SK-N-SH (cell line): ENCODE measurements around the gene ANKK1. TPM values are rescaled to one million over a fixed set of nuclear protein-coding genes. Genes with fewer than 3 reads are reported as not detected.

Source experiments
- CTCF ChIA-PET: fragments of 300-600, 350-600 bp; formaldehyde crosslinking; extraction: SDS; loops from one replicate; lab custom pipeline; 2021; lab: Yijun Ruan, JAX
- POLR2A ChIA-PET: fragments of 350-600 bp; sonication (Branson Sonifier 250); formaldehyde crosslinking; extraction: SDS; loops from one replicate; lab custom pipeline; 2020; ENCODE audit warnings: antibody characterized with exemption, inconsistent platforms; lab: Yijun Ruan, JAX
- DNase-seq: peaks from one replicate; pipeline ENCODE4 v3.0.0; 2012
- H2AFZ ChIP-seq: fragments of 200-600 bp; sonication (generic); 2 replicates; pipeline ENCODE4 v1.8.1; 2016; ENCODE audit warnings: antibody characterized with exemption, mild to moderate bottlenecking, low read depth
- H3F3A ChIP-seq: fragments of 200-600 bp; sonication (generic); replicated peaks from 2 replicates; pipeline ENCODE3; 2016; ENCODE audit warnings: antibody characterized with exemption, mild to moderate bottlenecking; ENCODE audit not compliant: insufficient read depth
- H3K27ac ChIP-seq, 2 experiments: fragments of 200-500 bp in 1 of 2; fragments of 200-600 bp in 1 of 2; sonication (Bioruptor generic) in 1 of 2; sonication (generic), shearing (Covaris generic) in 1 of 2; 2 replicates each; pipeline versions ENCODE4 v1.5.1 to v1.6.1; 2014 to 2016; ENCODE audit warnings: low read depth in 2 of 2, inconsistent platforms in 1 of 2, low read length in 1 of 2, mild to moderate bottlenecking in 1 of 2, mixed read lengths in 1 of 2
- H3K27me3 ChIP-seq: fragments of 200-600 bp; sonication (generic), shearing (Covaris generic); 2 replicates; pipeline ENCODE4 v1.6.1; 2016; ENCODE audit warnings: mixed run types; ENCODE audit not compliant: insufficient read depth
- H3K36me3 ChIP-seq, 2 experiments: fragments of 200-500 bp in 1 of 2; fragments of 200-600 bp in 1 of 2; sonication (Bioruptor generic) in 1 of 2; sonication (generic) in 1 of 2; replicated peaks in 1 of 2; 2 replicates each; pipeline versions ENCODE3 to v1.5.1; 2014 to 2016; ENCODE audit warnings: low read length in 1 of 2, mild to moderate bottlenecking in 1 of 2; ENCODE audit not compliant: insufficient read depth in 2 of 2, control insufficient read depth in 1 of 2
- H3K4me1 ChIP-seq, 2 experiments: fragments of 200-500 bp in 1 of 2; fragments of 200-600 bp in 1 of 2; sonication (Bioruptor generic) in 1 of 2; sonication (generic), shearing (Covaris generic) in 1 of 2; 2 replicates each; pipeline versions ENCODE4 v1.5.1 to v1.6.1; 2014 to 2016; ENCODE audit warnings: low read depth in 1 of 2, low read length in 1 of 2, mixed run types in 1 of 2; ENCODE audit not compliant: insufficient read depth in 2 of 2, control insufficient read depth in 1 of 2
- H3K4me2 ChIP-seq: fragments of 200-600 bp; sonication (generic), shearing (Covaris generic); 2 replicates; pipeline ENCODE4 v1.6.1; 2017; ENCODE audit warnings: mixed run types
- H3K4me3 ChIP-seq, 2 experiments: fragments of 200-500 bp in 1 of 2; fragments of 200-600 bp in 1 of 2; sonication (Bioruptor generic) in 1 of 2; sonication (generic), shearing (Covaris generic) in 1 of 2; 2 replicates each; pipeline versions ENCODE4 v1.5.1 to v1.8.1; 2014 to 2016; ENCODE audit warnings: low read depth in 2 of 2, inconsistent platforms in 1 of 2, low read length in 1 of 2, mild to moderate bottlenecking in 1 of 2, mixed read lengths in 1 of 2, moderate library complexity in 1 of 2
- H3K79me2 ChIP-seq: fragments of 200-600 bp; sonication (generic); 2 replicates; pipeline ENCODE4 v1.8.1; 2017; ENCODE audit warnings: mild to moderate bottlenecking; ENCODE audit not compliant: insufficient read depth
- H3K9ac ChIP-seq: fragments of 200-600 bp; sonication (generic); 2 replicates; pipeline ENCODE4 v1.6.1; 2017; ENCODE audit warnings: mixed run types
- H3K9me2 ChIP-seq: fragments of 200-600 bp; sonication (generic); 2 replicates; pipeline ENCODE4 v1.6.1; 2017; ENCODE audit warnings: mixed run types
- H3K9me3 ChIP-seq: fragments of 200-600 bp; sonication (generic); 2 replicates; pipeline ENCODE4 v1.6.1; 2017; ENCODE audit warnings: mixed run types, mild to moderate bottlenecking, moderate library complexity
- H4K20me1 ChIP-seq: fragments of 200-600 bp; sonication (generic); 2 replicates; pipeline ENCODE4 v1.6.1; 2017; ENCODE audit warnings: mild to moderate bottlenecking, mixed run types; ENCODE audit not compliant: insufficient read depth
- EP300 ChIP-seq, 2 experiments: IDR thresholded peaks; 2 replicates each; pipeline versions ENCODE4 v1.4.0 to v1.6.1; 2012; ENCODE audit warnings: borderline replicate concordance in 1 of 2, low read depth in 1 of 2, low read length in 1 of 2
- MEF2A ChIP-seq: IDR thresholded peaks from 2 replicates; pipeline ENCODE4 v1.4.0; 2012; ENCODE audit warnings: low read depth, borderline replicate concordance
- MXI1 ChIP-seq: IDR thresholded peaks from 2 replicates; pipeline ENCODE4 v1.6.1; 2012; ENCODE audit warnings: mild to moderate bottlenecking, low read depth, low read length, improper control_type of control experiment
- POLR2AphosphoS5 ChIP-seq: IDR thresholded peaks from 2 replicates; pipeline ENCODE4 v1.6.1; 2012; ENCODE audit warnings: low read depth, low read length
- RCOR1 ChIP-seq: fragments of 150-350 bp; IDR thresholded peaks from 2 replicates; pipeline ENCODE4 v1.6.1; 2017; ENCODE audit warnings: antibody characterized with exemption, low read length
- TEAD4 ChIP-seq: IDR thresholded peaks from 2 replicates; pipeline ENCODE4 v1.4.0; 2012; ENCODE audit warnings: mild to moderate bottlenecking, borderline replicate concordance; ENCODE audit not compliant: insufficient read depth
- YY1 ChIP-seq: IDR thresholded peaks from 2 replicates; pipeline ENCODE4 v1.4.0; 2012; ENCODE audit warnings: low read depth, mild to moderate bottlenecking
- WGBS: methylation state at CpG from one replicate; pipeline ENCODE4 v1.1.6; 2017; ENCODE audit warnings: low lambda C conversion rate; 5-methylcytosine and 5-hydroxymethylcytosine counted together
- polyA plus RNA-seq, 3 experiments: library from polyadenylated mRNA; depleted of rRNA; stranded (reverse); fragments of >200 nt; gene quantifications; 2 replicates each; pipeline ENCODE4 v1.2.3, GENCODE V29; 2012
- TF ChIP-seq, protein P1 (sequence below): fragments of 150-350 bp; IDR thresholded peaks from 2 replicates; pipeline ENCODE4 v1.6.1; 2016; ENCODE audit warnings: mild to moderate bottlenecking, low read depth, low read length
- TF ChIP-seq, protein P2 (sequence below): IDR thresholded peaks from 2 replicates; pipeline ENCODE4 v1.4.0; 2012; ENCODE audit warnings: low read depth
- TF ChIP-seq, protein P3 (sequence below): IDR thresholded peaks from 2 replicates; pipeline ENCODE4; 2012
- TF ChIP-seq, protein P4 (sequence below): IDR thresholded peaks from 2 replicates; pipeline ENCODE4 v1.6.1; 2012; ENCODE audit warnings: mild to moderate bottlenecking, low read depth, low read length, moderate library complexity
- TF ChIP-seq, protein P5 (sequence below): IDR thresholded peaks from 2 replicates; pipeline ENCODE4 v1.4.0; 2012; ENCODE audit warnings: low read depth, borderline replicate concordance
- TF ChIP-seq, protein P6 (sequence below): fragments of 200-600 bp; sonication (generic); IDR thresholded peaks from 2 replicates; pipeline ENCODE4 v1.6.1; 2017; ENCODE audit warnings: antibody characterized with exemption, mild to moderate bottlenecking, moderate library complexity
- TF ChIP-seq, protein P7 (sequence below): IDR thresholded peaks from 2 replicates; pipeline ENCODE4 v1.4.0; 2012; ENCODE audit warnings: low read depth, borderline replicate concordance

The ANKK1 gene
- polyA plus RNA-seq, 1 of the 3 experiments (the other 2 are of a cell fraction) = 0.05 TPM

DNA sequence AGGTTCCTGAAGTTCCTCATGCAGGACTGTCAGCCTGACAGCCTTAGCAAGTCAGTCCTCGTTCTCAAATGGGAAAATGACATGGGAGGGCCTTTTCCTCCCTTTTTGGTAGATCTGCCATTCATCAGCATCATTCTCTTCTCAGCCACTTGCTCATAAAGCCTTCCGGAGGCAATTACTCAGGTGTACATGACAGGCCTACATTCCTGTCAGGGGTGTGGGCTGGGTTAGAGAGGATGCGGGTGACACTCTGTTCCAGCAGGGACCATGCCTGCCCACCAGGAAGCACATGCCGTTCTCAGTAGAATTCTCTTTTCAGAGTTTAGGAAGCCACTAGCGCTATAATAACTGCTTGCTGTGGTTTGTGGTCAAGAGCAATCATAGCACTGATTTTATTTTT, 24.2 kb upstream of the ANKK1 start:
- Histone ChIP-seq H4K20me1 (no peaks in the 10 kb centered on the region), H3K4me3 (no peak overlapping the region), H3K9ac (no peak overlapping the region), H3K27ac (no peak overlapping the region), H3K9me3 (no peaks in the 10 kb centered on the region), H2AFZ (no peak overlapping the region), H3K4me1 (no peaks in the 10 kb centered on the region), H3K4me2 (no peak overlapping the region), H3K79me2 (no peaks in the 10 kb centered on the region), H3F3A (no peaks in the 10 kb centered on the region), H3K9me2 (no peaks in the 10 kb centered on the region), H3K27me3 (no peaks in the 10 kb centered on the region), H3K36me3 (peaks cover 0 to 63% of the 10 kb centered on the region in 2 experiments)
- no peak for DNase-seq
- 93% methylated on average over 5 of the region's 5 CpGs for WGBS
- ChIA-PET CTCF (no interaction called here), POLR2A (no interaction called here)
- no peak for TF ChIP-seq YY1
- no peak for TF ChIP-seq TEAD4
- TF ChIP-seq, protein P1, sequence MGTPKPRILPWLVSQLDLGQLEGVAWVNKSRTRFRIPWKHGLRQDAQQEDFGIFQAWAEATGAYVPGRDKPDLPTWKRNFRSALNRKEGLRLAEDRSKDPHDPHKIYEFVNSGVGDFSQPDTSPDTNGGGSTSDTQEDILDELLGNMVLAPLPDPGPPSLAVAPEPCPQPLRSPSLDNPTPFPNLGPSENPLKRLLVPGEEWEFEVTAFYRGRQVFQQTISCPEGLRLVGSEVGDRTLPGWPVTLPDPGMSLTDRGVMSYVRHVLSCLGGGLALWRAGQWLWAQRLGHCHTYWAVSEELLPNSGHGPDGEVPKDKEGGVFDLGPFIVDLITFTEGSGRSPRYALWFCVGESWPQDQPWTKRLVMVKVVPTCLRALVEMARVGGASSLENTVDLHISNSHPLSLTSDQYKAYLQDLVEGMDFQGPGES = no peak
- TF ChIP-seq MXI1 = no peak
- no peak for TF ChIP-seq RCOR1
- TF ChIP-seq, protein P2, sequence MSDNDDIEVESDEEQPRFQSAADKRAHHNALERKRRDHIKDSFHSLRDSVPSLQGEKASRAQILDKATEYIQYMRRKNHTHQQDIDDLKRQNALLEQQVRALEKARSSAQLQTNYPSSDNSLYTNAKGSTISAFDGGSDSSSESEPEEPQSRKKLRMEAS = no peak

DNA sequence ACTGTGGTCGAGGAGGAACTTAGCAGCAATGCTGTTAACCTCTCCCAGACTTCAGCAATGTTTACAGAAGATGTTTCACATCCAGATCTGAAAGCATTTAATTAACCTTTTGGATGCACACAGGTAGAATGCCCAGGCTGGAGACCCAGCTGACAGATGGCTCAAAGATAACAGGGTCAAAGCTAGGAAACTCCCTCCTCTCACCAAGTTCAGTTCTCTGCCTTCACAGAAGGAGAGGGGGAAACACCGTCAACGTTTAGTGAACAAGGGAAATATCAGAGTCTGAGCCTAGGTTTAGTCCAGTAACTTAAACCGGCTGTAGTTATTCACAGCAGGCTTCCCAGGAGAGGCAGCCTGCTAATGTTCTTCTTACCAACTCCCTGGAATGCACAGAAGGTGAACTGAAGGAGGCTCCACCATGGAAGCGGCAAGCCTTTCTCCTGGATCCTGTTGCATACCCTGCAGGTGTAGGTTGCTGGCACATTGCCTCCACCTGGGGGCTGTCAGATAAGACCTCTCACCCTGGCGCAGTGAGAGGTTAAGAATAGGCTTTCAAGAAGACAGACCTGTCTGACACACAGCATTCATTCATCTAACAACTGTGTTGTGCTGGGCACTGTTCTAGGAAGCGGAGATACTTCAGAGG, 23.5 kb upstream of the ANKK1 start:
- H3K4me2 ChIP-seq = no peak overlapping the region
- H3K27ac ChIP-seq = no peak overlapping the region
- H3K4me1 ChIP-seq = no peaks in the 10 kb centered on the region
- H3F3A ChIP-seq = no peaks in the 10 kb centered on the region
- WGBS = 77% methylated on average over 6 of the region's 7 CpGs
- H3K79me2 ChIP-seq = no peaks in the 10 kb centered on the region
- CTCF ChIA-PET = no interaction called here
- H3K4me3 ChIP-seq = no peak overlapping the region
- H3K9me2 ChIP-seq = no peaks in the 10 kb centered on the region
- H3K9ac ChIP-seq = no peak overlapping the region
- peaks cover 0 to 60% of the 10 kb centered on the region in 2 experiments for H3K36me3 ChIP-seq
- no peak overlapping the region for H2AFZ ChIP-seq
- TF ChIP-seq, protein P3, sequence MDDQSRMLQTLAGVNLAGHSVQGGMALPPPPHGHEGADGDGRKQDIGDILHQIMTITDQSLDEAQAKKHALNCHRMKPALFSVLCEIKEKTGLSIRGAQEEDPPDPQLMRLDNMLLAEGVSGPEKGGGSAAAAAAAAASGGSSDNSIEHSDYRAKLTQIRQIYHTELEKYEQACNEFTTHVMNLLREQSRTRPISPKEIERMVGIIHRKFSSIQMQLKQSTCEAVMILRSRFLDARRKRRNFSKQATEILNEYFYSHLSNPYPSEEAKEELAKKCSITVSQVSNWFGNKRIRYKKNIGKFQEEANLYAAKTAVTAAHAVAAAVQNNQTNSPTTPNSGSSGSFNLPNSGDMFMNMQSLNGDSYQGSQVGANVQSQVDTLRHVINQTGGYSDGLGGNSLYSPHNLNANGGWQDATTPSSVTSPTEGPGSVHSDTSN = no peak
- TF ChIP-seq TEAD4 (no peak), EP300 (IDR thresholded peaks at IDR 0.05; ENCODE audit: borderline replicate concordance in 1 of 2, low read depth in 1 of 2, low read length in 1 of 2) (no peak), MEF2A (no peak), POLR2AphosphoS5 (no peak)
- TF ChIP-seq, protein P4, sequence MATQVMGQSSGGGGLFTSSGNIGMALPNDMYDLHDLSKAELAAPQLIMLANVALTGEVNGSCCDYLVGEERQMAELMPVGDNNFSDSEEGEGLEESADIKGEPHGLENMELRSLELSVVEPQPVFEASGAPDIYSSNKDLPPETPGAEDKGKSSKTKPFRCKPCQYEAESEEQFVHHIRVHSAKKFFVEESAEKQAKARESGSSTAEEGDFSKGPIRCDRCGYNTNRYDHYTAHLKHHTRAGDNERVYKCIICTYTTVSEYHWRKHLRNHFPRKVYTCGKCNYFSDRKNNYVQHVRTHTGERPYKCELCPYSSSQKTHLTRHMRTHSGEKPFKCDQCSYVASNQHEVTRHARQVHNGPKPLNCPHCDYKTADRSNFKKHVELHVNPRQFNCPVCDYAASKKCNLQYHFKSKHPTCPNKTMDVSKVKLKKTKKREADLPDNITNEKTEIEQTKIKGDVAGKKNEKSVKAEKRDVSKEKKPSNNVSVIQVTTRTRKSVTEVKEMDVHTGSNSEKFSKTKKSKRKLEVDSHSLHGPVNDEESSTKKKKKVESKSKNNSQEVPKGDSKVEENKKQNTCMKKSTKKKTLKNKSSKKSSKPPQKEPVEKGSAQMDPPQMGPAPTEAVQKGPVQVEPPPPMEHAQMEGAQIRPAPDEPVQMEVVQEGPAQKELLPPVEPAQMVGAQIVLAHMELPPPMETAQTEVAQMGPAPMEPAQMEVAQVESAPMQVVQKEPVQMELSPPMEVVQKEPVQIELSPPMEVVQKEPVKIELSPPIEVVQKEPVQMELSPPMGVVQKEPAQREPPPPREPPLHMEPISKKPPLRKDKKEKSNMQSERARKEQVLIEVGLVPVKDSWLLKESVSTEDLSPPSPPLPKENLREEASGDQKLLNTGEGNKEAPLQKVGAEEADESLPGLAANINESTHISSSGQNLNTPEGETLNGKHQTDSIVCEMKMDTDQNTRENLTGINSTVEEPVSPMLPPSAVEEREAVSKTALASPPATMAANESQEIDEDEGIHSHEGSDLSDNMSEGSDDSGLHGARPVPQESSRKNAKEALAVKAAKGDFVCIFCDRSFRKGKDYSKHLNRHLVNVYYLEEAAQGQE = no peak
- TF ChIP-seq, protein P5, sequence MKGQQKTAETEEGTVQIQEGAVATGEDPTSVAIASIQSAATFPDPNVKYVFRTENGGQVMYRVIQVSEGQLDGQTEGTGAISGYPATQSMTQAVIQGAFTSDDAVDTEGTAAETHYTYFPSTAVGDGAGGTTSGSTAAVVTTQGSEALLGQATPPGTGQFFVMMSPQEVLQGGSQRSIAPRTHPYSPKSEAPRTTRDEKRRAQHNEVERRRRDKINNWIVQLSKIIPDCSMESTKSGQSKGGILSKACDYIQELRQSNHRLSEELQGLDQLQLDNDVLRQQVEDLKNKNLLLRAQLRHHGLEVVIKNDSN = no peak
- TF ChIP-seq, protein P2 = no peak
- TF ChIP-seq, protein P6, sequence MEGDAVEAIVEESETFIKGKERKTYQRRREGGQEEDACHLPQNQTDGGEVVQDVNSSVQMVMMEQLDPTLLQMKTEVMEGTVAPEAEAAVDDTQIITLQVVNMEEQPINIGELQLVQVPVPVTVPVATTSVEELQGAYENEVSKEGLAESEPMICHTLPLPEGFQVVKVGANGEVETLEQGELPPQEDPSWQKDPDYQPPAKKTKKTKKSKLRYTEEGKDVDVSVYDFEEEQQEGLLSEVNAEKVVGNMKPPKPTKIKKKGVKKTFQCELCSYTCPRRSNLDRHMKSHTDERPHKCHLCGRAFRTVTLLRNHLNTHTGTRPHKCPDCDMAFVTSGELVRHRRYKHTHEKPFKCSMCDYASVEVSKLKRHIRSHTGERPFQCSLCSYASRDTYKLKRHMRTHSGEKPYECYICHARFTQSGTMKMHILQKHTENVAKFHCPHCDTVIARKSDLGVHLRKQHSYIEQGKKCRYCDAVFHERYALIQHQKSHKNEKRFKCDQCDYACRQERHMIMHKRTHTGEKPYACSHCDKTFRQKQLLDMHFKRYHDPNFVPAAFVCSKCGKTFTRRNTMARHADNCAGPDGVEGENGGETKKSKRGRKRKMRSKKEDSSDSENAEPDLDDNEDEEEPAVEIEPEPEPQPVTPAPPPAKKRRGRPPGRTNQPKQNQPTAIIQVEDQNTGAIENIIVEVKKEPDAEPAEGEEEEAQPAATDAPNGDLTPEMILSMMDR = no peak
- TF ChIP-seq, protein P7, sequence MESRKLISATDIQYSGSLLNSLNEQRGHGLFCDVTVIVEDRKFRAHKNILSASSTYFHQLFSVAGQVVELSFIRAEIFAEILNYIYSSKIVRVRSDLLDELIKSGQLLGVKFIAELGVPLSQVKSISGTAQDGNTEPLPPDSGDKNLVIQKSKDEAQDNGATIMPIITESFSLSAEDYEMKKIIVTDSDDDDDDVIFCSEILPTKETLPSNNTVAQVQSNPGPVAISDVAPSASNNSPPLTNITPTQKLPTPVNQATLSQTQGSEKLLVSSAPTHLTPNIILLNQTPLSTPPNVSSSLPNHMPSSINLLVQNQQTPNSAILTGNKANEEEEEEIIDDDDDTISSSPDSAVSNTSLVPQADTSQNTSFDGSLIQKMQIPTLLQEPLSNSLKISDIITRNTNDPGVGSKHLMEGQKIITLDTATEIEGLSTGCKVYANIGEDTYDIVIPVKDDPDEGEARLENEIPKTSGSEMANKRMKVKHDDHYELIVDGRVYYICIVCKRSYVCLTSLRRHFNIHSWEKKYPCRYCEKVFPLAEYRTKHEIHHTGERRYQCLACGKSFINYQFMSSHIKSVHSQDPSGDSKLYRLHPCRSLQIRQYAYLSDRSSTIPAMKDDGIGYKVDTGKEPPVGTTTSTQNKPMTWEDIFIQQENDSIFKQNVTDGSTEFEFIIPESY = no peak
- TF ChIP-seq, all 33 proteins: peak for 0
- Histone ChIP-seq H4K20me1 (no peaks in the 10 kb centered on the region), H3K9me3 (no peaks in the 10 kb centered on the region), H3K27me3 (no peaks in the 10 kb centered on the region)
- no peak for DNase-seq
- POLR2A ChIA-PET = no interaction called here
